H1 (cell line): ENCODE measurements around the gene NFATC1. TPM values are rescaled to one million over a fixed set of nuclear protein-coding genes. Genes with fewer than 3 reads are reported as not detected.

ENCODE experiments used
- CTCF ChIA-PET: fragments of 300-600 bp; sonication (Branson Sonifier 250); formaldehyde crosslinking; loops from one replicate; lab custom pipeline; 2021; ENCODE audit not compliant: partially characterized antibody; lab: Charles Lee
- POLR2A ChIA-PET: fragments of 300-600 bp; sonication (Branson Sonifier 250); formaldehyde crosslinking; loops from one replicate; lab custom pipeline; 2021; ENCODE audit warnings: inconsistent platforms; ENCODE audit not compliant: partially characterized antibody; lab: Charles Lee
- DNase-seq, 2 experiments: peaks; one replicate each; pipeline versions ENCODE4 v3.0.0 to v3.0.0-alpha.2; 2010 to 2022; ENCODE audit warnings: low spot score in 2 of 2, low read depth in 1 of 2, mixed read lengths in 1 of 2
- FAIRE-seq: peaks from 2 replicates; lab custom pipeline; 2011; peaks lifted over from hg19 to GRCh38; lab: Jason Lieb, UNC
- H2AFZ ChIP-seq: 2 replicates; pipeline ENCODE4 v1.8.1; 2012; ENCODE audit warnings: low read length, inconsistent platforms
- H2AK5ac ChIP-seq: 2 replicates; pipeline ENCODE4 v1.6.1; 2013; ENCODE audit warnings: low read depth, low read length
- H2BK120ac ChIP-seq: replicated peaks from 2 replicates; pipeline ENCODE3; 2013; ENCODE audit warnings: low read depth, low read length, inconsistent platforms
- H2BK12ac ChIP-seq: 2 replicates; pipeline ENCODE4 v1.6.1; 2013; ENCODE audit warnings: low read depth, low read length
- H2BK15ac ChIP-seq: 2 replicates; pipeline ENCODE4 v1.6.1; 2013; ENCODE audit warnings: low read length
- H2BK20ac ChIP-seq: 2 replicates; pipeline ENCODE4 v1.6.1; 2013; ENCODE audit warnings: low read length
- H2BK5ac ChIP-seq: 2 replicates; pipeline ENCODE4 v1.6.1; 2013; ENCODE audit warnings: low read depth, low read length
- H3K14ac ChIP-seq: 2 replicates; pipeline ENCODE4 v1.6.1; 2013; ENCODE audit warnings: inconsistent platforms; ENCODE audit not compliant: insufficient read length
- H3K18ac ChIP-seq: 2 replicates; pipeline ENCODE4 v1.6.1; 2013; ENCODE audit warnings: low read length; ENCODE audit errors: extremely low read depth
- H3K23ac ChIP-seq: 2 replicates; pipeline ENCODE4 v1.6.1; 2013; ENCODE audit warnings: inconsistent platforms; ENCODE audit not compliant: insufficient read length
- H3K23me2 ChIP-seq: 2 replicates; pipeline ENCODE4 v1.6.1; 2013; ENCODE audit warnings: low read depth, low read length
- H3K27ac ChIP-seq: 2 replicates; pipeline ENCODE4 v1.6.1; 2011; ENCODE audit warnings: low read depth, low read length, inconsistent platforms
- H3K27me3 ChIP-seq, 4 experiments: replicated peaks in 1 of 4; 1 replicate in 1 of 4; 2 replicates in 3 of 4; pipeline versions ENCODE4 v1.6.1 to v1.8.1; 2011 to 2013; ENCODE audit warnings: low read length in 3 of 4, mild to moderate bottlenecking in 3 of 4, inconsistent platforms in 2 of 4, mixed read lengths in 2 of 4, moderate library complexity in 1 of 4; ENCODE audit not compliant: control insufficient read depth in 3 of 4, insufficient read depth in 3 of 4; ENCODE audit errors: extremely low read depth in 1 of 4
- H3K36me3 ChIP-seq, 4 experiments: 2 replicates each; pipeline versions ENCODE4 v1.6.1 to v1.8.1; 2011 to 2013; ENCODE audit warnings: mild to moderate bottlenecking in 4 of 4, low read length in 3 of 4, moderate library complexity in 2 of 4, control low read depth in 1 of 4, inconsistent platforms in 1 of 4; ENCODE audit not compliant: insufficient read depth in 4 of 4, control insufficient read depth in 2 of 4
- H3K4ac ChIP-seq: replicated peaks from 2 replicates; pipeline ENCODE3; 2013; ENCODE audit warnings: low read length, low read depth, mixed read lengths, inconsistent platforms; ENCODE audit not compliant: insufficient read length
- H3K4me1 ChIP-seq, 4 experiments: replicated peaks in 1 of 4; 1 replicate in 1 of 4; 2 replicates in 3 of 4; pipeline versions ENCODE4 v1.6.1 to v1.8.1; 2011 to 2013; ENCODE audit warnings: low read length in 3 of 4, inconsistent platforms in 2 of 4, mixed read lengths in 1 of 4; ENCODE audit not compliant: insufficient read depth in 4 of 4, control insufficient read depth in 3 of 4
- H3K4me2 ChIP-seq, 2 experiments: 2 replicates each; pipeline versions ENCODE4 v1.6.1 to v1.8.1; 2011 to 2013; ENCODE audit warnings: low read depth in 2 of 2, low read length in 2 of 2, control low read depth in 1 of 2, inconsistent platforms in 1 of 2, mild to moderate bottlenecking in 1 of 2; ENCODE audit not compliant: insufficient read depth in 1 of 2
- H3K4me3 ChIP-seq, 4 experiments: fragments of 200-600, 300-600 bp in 1 of 4; sonication (generic), shearing (Covaris generic), sonication (Bioruptor Twin) in 1 of 4; 2 replicates each; pipeline versions ENCODE4 v1.5.1 to v1.8.1; 2011 to 2016; ENCODE audit warnings: low read length in 4 of 4, low read depth in 3 of 4, control low read depth in 2 of 4, inconsistent platforms in 2 of 4, mild to moderate bottlenecking in 2 of 4, mixed read lengths in 1 of 4, moderate library complexity in 1 of 4; ENCODE audit not compliant: insufficient read depth in 2 of 4; ENCODE audit errors: extremely low read depth in 1 of 4
- H3K56ac ChIP-seq: replicated peaks from 2 replicates; pipeline ENCODE3; 2013; ENCODE audit warnings: low read depth, mild to moderate bottlenecking, mixed read lengths, low read length, inconsistent platforms; ENCODE audit not compliant: insufficient read length
- H3K79me1 ChIP-seq: 2 replicates; pipeline ENCODE4 v1.6.1; 2013; ENCODE audit warnings: low read depth, low read length, control low read depth
- H3K79me2 ChIP-seq, 2 experiments: 2 replicates each; pipeline versions ENCODE4 v1.6.1 to v1.8.1; 2012 to 2013; ENCODE audit warnings: low read length in 2 of 2, mild to moderate bottlenecking in 2 of 2, inconsistent platforms in 1 of 2; ENCODE audit not compliant: insufficient read depth in 2 of 2, control insufficient read depth in 1 of 2
- H3K9ac ChIP-seq, 4 experiments: replicated peaks in 1 of 4; 1 replicate in 1 of 4; 2 replicates in 3 of 4; pipeline versions ENCODE4 v1.6.1 to v1.8.1; 2011 to 2013; ENCODE audit warnings: low read depth in 3 of 4, low read length in 3 of 4, control low read depth in 2 of 4, mild to moderate bottlenecking in 2 of 4, moderate library complexity in 2 of 4, inconsistent platforms in 1 of 4; ENCODE audit errors: extremely low read depth in 1 of 4
- H3K9me3 ChIP-seq, 2 experiments: 2 replicates each; pipeline versions ENCODE4 v1.6.1 to v1.8.1; 2012 to 2013; ENCODE audit warnings: mild to moderate bottlenecking in 2 of 2, moderate library complexity in 2 of 2, control low read depth in 1 of 2, inconsistent platforms in 1 of 2, low read depth in 1 of 2, low read length in 1 of 2, mixed read lengths in 1 of 2; ENCODE audit not compliant: insufficient read depth in 2 of 2
- H4K20me1 ChIP-seq, 2 experiments: replicated peaks in 1 of 2; 2 replicates each; pipeline versions ENCODE3 to v1.8.1; 2011 to 2013; ENCODE audit warnings: inconsistent platforms in 2 of 2, low read length in 2 of 2, mild to moderate bottlenecking in 1 of 2; ENCODE audit not compliant: insufficient read depth in 2 of 2, control insufficient read depth in 1 of 2
- H4K5ac ChIP-seq: 2 replicates; pipeline ENCODE4 v1.6.1; 2013; ENCODE audit warnings: low read length, low read depth, mixed read lengths, inconsistent platforms; ENCODE audit not compliant: insufficient read length
- H4K8ac ChIP-seq: 2 replicates; pipeline ENCODE4 v1.8.0; 2013; ENCODE audit warnings: mild to moderate bottlenecking, moderate library complexity, low read length, inconsistent platforms; ENCODE audit not compliant: insufficient read depth; ENCODE audit errors: extremely low read depth
- H4K91ac ChIP-seq: replicated peaks from 2 replicates; pipeline ENCODE3; 2013; ENCODE audit warnings: low read length, mixed read lengths, inconsistent platforms; ENCODE audit not compliant: insufficient read length
- JUND ChIP-seq: IDR thresholded peaks from 2 replicates; pipeline ENCODE4 v1.6.1; 2011; ENCODE audit warnings: mild to moderate bottlenecking, improper control_type of control experiment, low read length
- WGBS, 2 experiments: shearing (Covaris generic) in 1 of 2; methylation state at CpG; one replicate each; pipeline versions ENCODE4 v1.1.6 to v1.1.7; 2013 to 2015; ENCODE audit warnings: low lambda C conversion rate in 2 of 2, mixed read lengths in 2 of 2, inconsistent platforms in 1 of 2, low coverage in 1 of 2, missing lambda C conversion rate in 1 of 2; ENCODE audit not compliant: insufficient replicate concordance in 2 of 2, insufficient coverage in 1 of 2, insufficient read length in 1 of 2; ENCODE audit errors: extremely low coverage in 1 of 2, missing lambda C conversion rate in 1 of 2; 5-methylcytosine and 5-hydroxymethylcytosine counted together
- polyA plus RNA-seq, 7 experiments: library from polyadenylated mRNA; depleted of rRNA in 3 of 7; stranded (reverse) in 5 of 7; unstranded in 2 of 7; fragments of >200 nt in 5 of 7; fragments of 200-250 nt in 2 of 7; gene quantifications; 1 replicate in 5 of 7; 2 replicates in 1 of 7; 4 replicates in 1 of 7; pipeline versions ENCODE4 v1.2.1 to v1.2.3, GENCODE V29; 2011 to 2013; ENCODE audit warnings: missing spikeins in 2 of 7, mixed read lengths in 2 of 7
- total RNA-seq: library from RNA; stranded (reverse); fragmentation: NEBNext Ultra II Directional; extraction: Animal tissue kit (Norgen Biotek cat#: 25700); gene quantifications from 2 replicates; pipeline ENCODE4 v1.2.1, GENCODE V29; 2021
- TF ChIP-seq, protein P1 (sequence below): IDR thresholded peaks from 2 replicates; pipeline ENCODE4 v1.6.1; 2012; ENCODE audit warnings: inconsistent platforms

The NFATC1 gene
- total and polyA plus RNA-seq, 2 of the 8 experiments (the other 6 are each of a cell fraction or from before 2014, with no cell fraction given): 2.0 to 6.6 TPM

DNA sequence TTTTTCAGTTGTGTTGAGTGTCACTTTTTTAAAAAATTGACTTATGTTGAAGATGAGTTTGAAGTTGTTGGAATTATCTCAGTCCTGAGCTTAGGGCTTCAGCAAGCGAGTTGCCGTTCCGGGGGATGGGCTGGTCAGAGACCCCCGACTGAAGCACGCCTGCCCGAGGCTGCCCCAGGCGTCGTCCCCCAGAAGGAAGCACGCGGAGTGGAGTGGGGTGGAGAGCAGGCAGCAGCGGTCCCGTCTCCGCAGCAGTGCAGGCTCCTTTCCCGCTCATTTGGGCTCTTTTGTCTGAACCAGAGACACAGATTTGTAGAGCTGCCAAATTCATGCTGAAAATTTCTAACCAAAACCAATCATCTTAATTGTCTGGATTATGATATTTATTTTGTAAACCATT is 33.7 kb downstream of the NFATC1 start:
- Histone ChIP-seq H3K36me3 (no peaks in the 10 kb centered on the region), H4K20me1 (no peaks in the 10 kb centered on the region)

More for the DNA sequence above, 33.7 kb downstream of the NFATC1 start:
- no peaks in the 10 kb centered on the region for H3K79me2 ChIP-seq
- H3K14ac ChIP-seq: no peak overlapping the region
- no peak overlapping the region for H3K18ac ChIP-seq
- no peaks in the 10 kb centered on the region for H3K27me3 ChIP-seq
- H2BK120ac ChIP-seq: no peak overlapping the region
- 93% methylated on average over 14 of the region's 14 CpGs; no CpG with 5 or more reads in 1 of the 2 experiments for WGBS, 2 experiments
- H3K79me1 ChIP-seq: peaks cover 3% of the 10 kb centered on the region; the same call in 1 of the 2 replicates
- H4K8ac ChIP-seq: no peak overlapping the region
- DNase-seq: no peak
- H3K56ac ChIP-seq: no peak overlapping the region
- no peak overlapping the region for H3K9ac ChIP-seq
- no peak overlapping the region for H3K4me3 ChIP-seq
- no peak overlapping the region for H4K5ac ChIP-seq
- H3K9me3 ChIP-seq: no peaks in the 10 kb centered on the region
- H2BK20ac ChIP-seq: no peak overlapping the region
- no peak overlapping the region for H2BK15ac ChIP-seq
- POLR2A ChIA-PET: no interaction called here
- H2AFZ ChIP-seq: no peak overlapping the region
- H3K23me2 ChIP-seq: no peaks in the 10 kb centered on the region; the same call in 1 of the 2 replicates
- no peak overlapping the region for H3K23ac ChIP-seq
- no peak overlapping the region for H3K4me2 ChIP-seq
- H3K27ac ChIP-seq: no peak overlapping the region
- H2AK5ac ChIP-seq: no peak overlapping the region
- TF ChIP-seq, protein P1, sequence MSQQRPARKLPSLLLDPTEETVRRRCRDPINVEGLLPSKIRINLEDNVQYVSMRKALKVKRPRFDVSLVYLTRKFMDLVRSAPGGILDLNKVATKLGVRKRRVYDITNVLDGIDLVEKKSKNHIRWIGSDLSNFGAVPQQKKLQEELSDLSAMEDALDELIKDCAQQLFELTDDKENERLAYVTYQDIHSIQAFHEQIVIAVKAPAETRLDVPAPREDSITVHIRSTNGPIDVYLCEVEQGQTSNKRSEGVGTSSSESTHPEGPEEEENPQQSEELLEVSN: peak; percentile 58
- TF ChIP-seq JUND: no peak
- CTCF ChIA-PET: interaction anchor here (0.8 kb wide), 1 partner anchor 97 kb away, joined by 3 read pairs; no protein-coding TSS in a partner anchor
- no peak for FAIRE-seq
- no peak overlapping the region for H3K4ac ChIP-seq
- no peaks in the 10 kb centered on the region for H3K4me1 ChIP-seq
- no peak overlapping the region for H2BK5ac ChIP-seq
- no peak overlapping the region for H4K91ac ChIP-seq
- no peak overlapping the region for H2BK12ac ChIP-seq
